ENCODE results near the gene TMEM229A. TPM values are rescaled to one million over a fixed set of nuclear protein-coding genes. Genes with fewer than 3 reads are reported as not detected.
"Not testable (repeated sequence)": the region's sequence is repeated elsewhere in the genome, so short reads cannot be mapped to it uniquely, and the experiment has no call there.

TMEM229A gene
- polyA plus RNA-seq (ENCODE audit: insufficient read length in 3 of 3), result under 1 TPM in 2 of 3 donors, not detected in 1; 0.08 to 0.10 TPM
- long read RNA-seq, donor 1, result 0 reads
- long read RNA-seq, donor 2, result 0 reads
- long read RNA-seq, donor 3, partial matches to known transcripts, result 0 of 1 reads
- long read RNA-seq, donor 3, other reads (novel, unspliced or antisense), result 0 of 1 reads
- long read RNA-seq, donor 4, result 0 reads
- long read RNA-seq, donor 5, result 0 reads
- long read RNA-seq, donor 6, result 0 reads
- long read RNA-seq, donor 7, result 0 reads
- long read RNA-seq, donor 8, result 0 reads
- long read RNA-seq, donor 9, result 0 reads
- long read RNA-seq, donor 10, result 0 reads
- long read RNA-seq, donor 11, partial matches to known transcripts, result 0 of 1 reads
- long read RNA-seq, donor 11, other reads (novel, unspliced or antisense), result 0 of 1 reads
- long read RNA-seq, donor 12, result 0 reads
- long read RNA-seq, donor 13, partial matches to known transcripts, result 0 of 1 reads
- long read RNA-seq, donor 13, other reads (novel, unspliced or antisense), result 0 of 1 reads
- long read RNA-seq, donor 14, result 0 reads
- long read RNA-seq, donor 15, transcript TMEM229A-201 (1 exons, 2,108 nt), result major isoform, 10 of 10 reads
- long read RNA-seq, donor 15, partial matches to known transcripts, result 0 of 10 reads
- long read RNA-seq, donor 15, other reads (novel, unspliced or antisense), result 0 of 10 reads
- long read RNA-seq, donor 16, partial matches to known transcripts, result 0 of 1 reads
- long read RNA-seq, donor 16, other reads (novel, unspliced or antisense), result 0 of 1 reads

- DNase-seq, result peak; percentile 43
Observed at GRCh38 chr7:124032369-124033094, at the start of gene TMEM229A. TMEM229A (minus strand) TSS chr7:124033067; CDS start chr7:124033003, 64 bp downstream.

GRCh38 chr7:124082234-124082633 is 49.4 kb upstream of the TMEM229A start:
- not testable (repeated sequence) for DNase-seq

- DNase-seq, result no peak
Observed at GRCh38 chr7:124077546-124077945, 44.7 kb upstream of the TMEM229A start.

GRCh38 chr7:124076841-124077240 is 44.0 kb upstream of the TMEM229A start:
- no peak for DNase-seq

- DNase-seq, result no peak
Observed at GRCh38 chr7:124074007-124074406, 41.1 kb upstream of the TMEM229A start.

GRCh38 chr7:124073310-124073645 is 40.4 kb upstream of the TMEM229A start:
- no peak for DNase-seq

GRCh38 chr7:124072603-124073309 is 39.9 kb upstream of the TMEM229A start:
- DNase-seq, result no peak

- no peak for DNase-seq
Observed at GRCh38 chr7:124071843-124072242, 39.0 kb upstream of the TMEM229A start.

GRCh38 chr7:124062171-124062570 is 29.3 kb upstream of the TMEM229A start:
- no peak for DNase-seq

- no peak for DNase-seq
Observed at GRCh38 chr7:124060528-124060927, 27.7 kb upstream of the TMEM229A start.

GRCh38 chr7:124059375-124059774 is 26.5 kb upstream of the TMEM229A start:
- no peak for DNase-seq

GRCh38 chr7:124058515-124058914 is 25.6 kb upstream of the TMEM229A start:
- DNase-seq, result no peak

GRCh38 chr7:124057872-124058271 is 25.0 kb upstream of the TMEM229A start:
- DNase-seq, result no peak

- no peak for DNase-seq
Observed at GRCh38 chr7:124056234-124056633, 23.4 kb upstream of the TMEM229A start.

GRCh38 chr7:124051681-124052377 is 19.0 kb upstream of the TMEM229A start:
- DNase-seq, result no peak

GRCh38 chr7:124042826-124043225 is 10.0 kb upstream of the TMEM229A start:
- DNase-seq, result no peak

- DNase-seq, result no peak
Observed at GRCh38 chr7:124041439-124041838, 8.6 kb upstream of the TMEM229A start.

- not testable (repeated sequence) for DNase-seq
Observed at GRCh38 chr7:124037902-124038301, 5.0 kb upstream of the TMEM229A start.

- no peak for DNase-seq
Observed at GRCh38 chr7:124035706-124036105, 2.8 kb upstream of the TMEM229A start.

- no peak for DNase-seq
Observed at GRCh38 chr7:124034754-124035100, 1.9 kb upstream of the TMEM229A start.
